IPS DF 6.9 (cell line): ENCODE data around the gene TRERF1.

Experiments
- DNase-seq: peaks from one replicate; pipeline ENCODE4 v3.0.0-alpha.2; 2013; ENCODE audit warnings: low read depth, low spot score
- H3K27ac ChIP-seq: one replicate; pipeline ENCODE4 v1.5.1; 2013; ENCODE audit warnings: low read length, control low read depth
- H3K27me3 ChIP-seq: 2 replicates; pipeline ENCODE4 v1.6.1; 2013; ENCODE audit warnings: mild to moderate bottlenecking, low read length; ENCODE audit not compliant: control insufficient read depth, insufficient read depth
- H3K36me3 ChIP-seq: 2 replicates; pipeline ENCODE4 v1.6.1; 2013; ENCODE audit warnings: low read length; ENCODE audit not compliant: control insufficient read depth, insufficient read depth
- H3K4me1 ChIP-seq: 2 replicates; pipeline ENCODE4 v1.6.1; 2013; ENCODE audit warnings: low read length; ENCODE audit not compliant: control insufficient read depth, insufficient read depth
- H3K4me3 ChIP-seq: 2 replicates; pipeline ENCODE4 v1.5.1; 2013; ENCODE audit warnings: mild to moderate bottlenecking, low read length
- H3K9me3 ChIP-seq: 2 replicates; pipeline ENCODE4 v1.6.1; 2013; ENCODE audit warnings: low read length, inconsistent platforms; ENCODE audit not compliant: control insufficient read depth, insufficient read depth
- WGBS: extraction: QIAGEN DNeasy Blood & Tissue Kit; methylation state at CpG from one replicate; pipeline ENCODE4 v1.1.7; 2013; ENCODE audit warnings: mixed read lengths, missing lambda C conversion rate; ENCODE audit not compliant: insufficient read length, insufficient coverage; 5-methylcytosine and 5-hydroxymethylcytosine counted together

TRERF1 gene

GRCh38 chr6:42385339-42385738 lies 66.4 kb downstream of the TRERF1 start:
- no peaks in the 10 kb centered on the region for H3K36me3 ChIP-seq
- no peak for DNase-seq
- no peaks in the 10 kb centered on the region for H3K9me3 ChIP-seq
- no peak overlapping the region for H3K27ac ChIP-seq
- no peaks in the 10 kb centered on the region for H3K27me3 ChIP-seq
- no peak overlapping the region for H3K4me3 ChIP-seq
- WGBS = no CpG with 5 or more reads among the region's 5 CpGs
- H3K4me1 ChIP-seq = 0 out of 2 replicates have a peak, but pooled peaks cover 2% of the 10 kb centered on the region

GRCh38 chr6:42383421-42384205 lies 68.1 kb downstream of the TRERF1 start:
- WGBS = no CpG with 5 or more reads among the region's 6 CpGs
- Histone ChIP-seq H3K9me3 (no peaks in the 10 kb centered on the region), H3K27ac (no peak overlapping the region), H3K4me3 (no peak overlapping the region), H3K36me3 (no peaks in the 10 kb centered on the region), H3K4me1 (0 out of 2 replicates have a peak, but pooled peaks cover 2% of the 10 kb centered on the region), H3K27me3 (no peaks in the 10 kb centered on the region)
- DNase-seq = no peak

GRCh38 chr6:42381850-42382249 lies 69.9 kb downstream of the TRERF1 start:
- no peaks in the 10 kb centered on the region for H3K27me3 ChIP-seq
- WGBS = no CpG with 5 or more reads among the region's 3 CpGs
- DNase-seq = no peak
- H3K36me3 ChIP-seq = no peaks in the 10 kb centered on the region
- 0 out of 2 replicates have a peak, but pooled peaks cover 2% of the 10 kb centered on the region for H3K4me1 ChIP-seq
- no peaks in the 10 kb centered on the region for H3K9me3 ChIP-seq
- no peak overlapping the region for H3K27ac ChIP-seq
- H3K4me3 ChIP-seq = no peak overlapping the region

- no CpG with 5 or more reads among the region's 4 CpGs for WGBS
- 0 out of 2 replicates have a peak, but pooled peaks cover 1% of the 10 kb centered on the region for H3K4me1 ChIP-seq
- no peak for DNase-seq
- no peaks in the 10 kb centered on the region for H3K36me3 ChIP-seq
- no peak overlapping the region for H3K27ac ChIP-seq
- no peak overlapping the region for H3K4me3 ChIP-seq
- H3K9me3 ChIP-seq = no peaks in the 10 kb centered on the region
- H3K27me3 ChIP-seq = no peaks in the 10 kb centered on the region
These were observed 71.3 kb downstream of the TRERF1 start for GRCh38 chr6:42380228-42380979.

- Histone ChIP-seq H3K36me3 (no peaks in the 10 kb centered on the region), H3K27me3 (no peaks in the 10 kb centered on the region), H3K27ac (no peak overlapping the region), H3K9me3 (no peaks in the 10 kb centered on the region), H3K4me1 (no peaks in the 10 kb centered on the region), H3K4me3 (no peak overlapping the region)
- no CpG with 5 or more reads among the region's 3 CpGs for WGBS
- DNase-seq = no peak
These were observed 73.2 kb downstream of the TRERF1 start for GRCh38 chr6:42378536-42378935.

GRCh38 chr6:42378125-42378524 lies 73.6 kb downstream of the TRERF1 start:
- H3K36me3 ChIP-seq = no peaks in the 10 kb centered on the region
- H3K27ac ChIP-seq = no peak overlapping the region
- no CpG with 5 or more reads among the region's 5 CpGs for WGBS
- no peak overlapping the region for H3K4me3 ChIP-seq
- H3K27me3 ChIP-seq = no peaks in the 10 kb centered on the region
- H3K9me3 ChIP-seq = no peaks in the 10 kb centered on the region
- no peak for DNase-seq
- H3K4me1 ChIP-seq = no peaks in the 10 kb centered on the region

- no peak for DNase-seq
- no peaks in the 10 kb centered on the region for H3K36me3 ChIP-seq
- H3K4me3 ChIP-seq = no peak overlapping the region
- no peaks in the 10 kb centered on the region for H3K4me1 ChIP-seq
- H3K27ac ChIP-seq = no peak overlapping the region
- no peaks in the 10 kb centered on the region for H3K9me3 ChIP-seq
- WGBS = no CpG with 5 or more reads among the region's 10 CpGs
- H3K27me3 ChIP-seq = no peaks in the 10 kb centered on the region
These were observed 76.6 kb downstream of the TRERF1 start for GRCh38 chr6:42375007-42375635.

- Histone ChIP-seq H3K4me3 (no peak overlapping the region), H3K4me1 (no peaks in the 10 kb centered on the region), H3K9me3 (no peaks in the 10 kb centered on the region), H3K27ac (no peak overlapping the region), H3K27me3 (no peaks in the 10 kb centered on the region), H3K36me3 (no peaks in the 10 kb centered on the region)
- no CpG with 5 or more reads among the region's 8 CpGs for WGBS
- DNase-seq = no peak
These were observed 77.6 kb downstream of the TRERF1 start for GRCh38 chr6:42374018-42374669.

- H3K27ac ChIP-seq = no peak overlapping the region
- no peaks in the 10 kb centered on the region for H3K36me3 ChIP-seq
- no peaks in the 10 kb centered on the region for H3K4me1 ChIP-seq
- no peak for DNase-seq
- no peak overlapping the region for H3K4me3 ChIP-seq
- WGBS = no CpG with 5 or more reads among the region's 4 CpGs
- no peaks in the 10 kb centered on the region for H3K9me3 ChIP-seq
- no peaks in the 10 kb centered on the region for H3K27me3 ChIP-seq
These were observed 79.0 kb downstream of the TRERF1 start for GRCh38 chr6:42372699-42373098.

GRCh38 chr6:42370323-42370985 lies 81.3 kb downstream of the TRERF1 start:
- no peak for DNase-seq
- no peaks in the 10 kb centered on the region for H3K9me3 ChIP-seq
- H3K36me3 ChIP-seq = no peaks in the 10 kb centered on the region
- no peaks in the 10 kb centered on the region for H3K27me3 ChIP-seq
- no peak overlapping the region for H3K4me3 ChIP-seq
- no CpG with 5 or more reads among the region's 3 CpGs for WGBS
- no peaks in the 10 kb centered on the region for H3K4me1 ChIP-seq
- no peak overlapping the region for H3K27ac ChIP-seq
